Bladder microvascular endothelial cell (primary cell): ENCODE measurements around the gene ZNF561. TPM values are rescaled to one million over a fixed set of nuclear protein-coding genes. Genes with fewer than 3 reads are reported as not detected.

ENCODE experiments used
- total RNA-seq: library from RNA; depleted of rRNA; stranded (reverse); fragments of >200 nt; gene quantifications from 2 replicates; pipeline ENCODE4 v1.2.3, GENCODE V29; 2014

Gene ZNF561
- total RNA-seq, result 20.2 and 51.4 TPM in 2 replicates

DNA sequence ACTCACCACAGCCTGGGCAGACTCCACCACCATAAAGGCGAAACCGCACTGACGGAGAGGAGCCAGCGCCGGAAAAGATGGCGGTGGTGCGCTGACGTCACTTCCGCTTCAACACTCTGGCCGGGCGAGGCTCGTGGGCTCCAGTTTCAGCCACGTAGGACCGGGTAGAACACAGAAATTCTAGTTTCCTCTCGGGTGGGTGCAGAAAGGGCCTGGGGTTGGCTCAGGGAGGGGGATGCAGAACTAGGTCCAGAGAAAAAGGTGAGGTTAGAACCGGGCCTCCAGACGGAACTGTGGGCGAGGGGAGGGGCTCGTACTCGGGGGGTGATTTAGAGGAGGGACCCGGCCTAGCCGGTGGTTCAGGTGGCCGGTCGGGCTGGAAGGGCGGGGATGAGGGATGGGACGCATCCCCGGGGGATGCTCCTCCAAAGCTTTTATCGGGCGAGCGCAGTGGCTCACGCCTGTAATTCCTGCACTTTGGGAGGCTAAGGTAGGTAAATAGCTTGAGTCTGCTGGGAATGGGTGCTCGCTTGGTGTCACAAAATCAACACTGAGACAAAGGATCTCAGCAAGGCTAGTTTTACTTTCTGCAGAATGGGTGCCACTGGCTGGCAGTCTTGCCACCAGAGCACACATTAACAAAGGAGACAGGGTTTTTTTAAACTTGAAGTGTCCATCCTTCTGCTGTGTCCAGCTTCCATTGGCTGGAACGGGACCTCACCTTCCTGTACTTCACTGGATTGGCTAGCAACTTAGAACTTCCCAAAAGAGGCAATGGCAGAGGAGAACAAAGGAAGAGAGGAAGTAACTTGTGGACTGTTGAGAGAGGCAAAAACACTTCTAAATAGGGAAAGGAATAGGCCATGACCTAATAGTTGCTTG lies at the start of gene ZNF561:
Gene ZNF561 (minus strand): TSS at position 77 of the 882 bp plus-strand sequence. CDS start 1,776 bp downstream, outside the sequence.

GRCh38 chr19:9584073-9584833 lies 36.8 kb downstream of the ZNF561 start, which contains the start of gene ZNF121:
Gene ZNF121 (minus strand): TSS chr19:9584504. CDS start chr19:9568097, 16,407 bp downstream.

Other genes with a start within 250 kb of the ZNF561 start
- gene ZNF266, start 185.7 kb downstream of the ZNF561 start, total RNA-seq, result 9.6 and 13.8 TPM in 2 replicates
- 0.06 and 0.49 TPM in 2 replicates for gene ZNF560, start 122.6 kb downstream of the ZNF561 start, total RNA-seq
- gene ZNF426, start 82.6 kb downstream of the ZNF561 start, total RNA-seq, result 12.3 and 20.5 TPM in 2 replicates
- 17.0 and 39.1 TPM in 2 replicates for gene ZNF121, start 36.7 kb downstream of the ZNF561 start, total RNA-seq
- gene ZNF562, start 53.9 kb upstream of the ZNF561 start, total RNA-seq, result 12.8 and 30.5 TPM in 2 replicates
- 5.0 and 7.2 TPM in 2 replicates for gene ZNF846, start 147.5 kb upstream of the ZNF561 start, total RNA-seq
- gene FBXL12, start 197.8 kb upstream of the ZNF561 start, total RNA-seq, result 7.6 and 9.4 TPM in 2 replicates
- gene UBL5, start 206.7 kb upstream of the ZNF561 start, total RNA-seq, result 180 and 305 TPM in 2 replicates
- 101 and 123 TPM in 2 replicates for gene PIN1, start 214.1 kb upstream of the ZNF561 start, total RNA-seq